Chondrocyte (in vitro differentiated cells): Measurements from ENCODE around the gene KIF16B. TPM values are rescaled to one million over a fixed set of nuclear protein-coding genes. Genes with fewer than 3 reads are reported as not detected.
A peak's percentile ranks its signal among the peaks of the same experiment; 100 is the strongest.

ENCODE experiments used
- DNase-seq: peaks from one replicate; pipeline ENCODE4 v3.0.0; 2021; ENCODE audit warnings: mixed read lengths, low spot score
- H3K27ac Mint-ChIP-seq: one replicate; pipeline ENCODE4 v1.8.0; 2021; ENCODE audit warnings: mild to moderate bottlenecking, moderate library complexity, mixed read lengths; ENCODE audit not compliant: unreplicated experiment
- H3K27me3 Mint-ChIP-seq: 2 replicates; pipeline ENCODE4 v1.8.0; 2021; ENCODE audit warnings: low read depth, mixed read lengths
- H3K36me3 Mint-ChIP-seq: 2 replicates; pipeline ENCODE4 v1.8.0; 2021; ENCODE audit warnings: low read depth, mixed read lengths
- H3K4me1 Mint-ChIP-seq: 2 replicates; pipeline ENCODE4 v1.8.0; 2021; ENCODE audit warnings: low read depth, mild to moderate bottlenecking, mixed read lengths
- H3K4me3 Mint-ChIP-seq: one replicate; pipeline ENCODE4 v1.8.0; 2021; ENCODE audit warnings: mild to moderate bottlenecking, moderate library complexity, mixed read lengths; ENCODE audit not compliant: unreplicated experiment
- H3K9me3 Mint-ChIP-seq: 2 replicates; pipeline ENCODE4 v1.8.0; 2021; ENCODE audit warnings: low read depth, mixed read lengths
- total RNA-seq: library from RNA; stranded (reverse); gene quantifications from 3 replicates; pipeline ENCODE4 v1.2.1, GENCODE V29; 2021
- TF ChIP-seq, protein P1 (sequence below): fragments of 200-600 bp; sonication (generic); IDR thresholded peaks from 2 replicates; pipeline ENCODE4 v1.5.0; 2021; ENCODE audit warnings: antibody characterized with exemption, mild to moderate bottlenecking, moderate library complexity

Gene KIF16B
- total RNA-seq, 1 donor from 2014 or later = 11.2 TPM

DNA sequence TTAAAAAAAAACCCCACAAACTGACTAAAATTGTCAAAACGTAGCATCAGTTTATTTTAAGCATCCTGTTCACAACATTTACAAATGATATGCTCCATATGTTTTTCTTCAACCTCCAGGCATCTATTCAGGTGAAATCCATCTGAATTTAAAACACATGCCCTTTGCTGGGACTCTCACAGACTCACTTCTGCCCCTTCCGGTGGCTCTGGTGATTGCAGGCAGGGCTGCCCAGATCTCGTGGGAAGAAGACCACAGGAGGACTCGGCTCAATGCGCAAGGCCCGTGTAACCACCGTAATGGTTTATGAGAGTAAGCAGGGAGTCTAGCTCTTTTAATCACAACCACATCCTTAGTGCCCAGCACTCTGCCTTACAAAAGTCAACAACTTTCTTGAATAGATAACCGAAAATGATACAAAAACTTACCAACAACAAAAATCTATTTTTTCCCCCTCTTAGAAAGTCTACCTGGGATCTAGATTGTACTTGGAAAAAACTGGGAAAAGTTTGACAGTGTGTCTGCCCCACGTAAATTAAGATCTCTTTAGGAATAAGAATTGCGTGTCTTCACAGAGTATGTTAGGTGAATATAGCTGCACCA, 139.1 kb downstream of the KIF16B start:
- Mint-ChIP-seq H3K36me3 (peaks cover 4% of the 10 kb centered on the region), H3K27me3 (no peaks in the 10 kb centered on the region), H3K27ac (no peak overlapping the region), H3K4me1 (peaks cover 7% of the 10 kb centered on the region), H3K9me3 (peaks cover 4% of the 10 kb centered on the region), H3K4me3 (no peak overlapping the region)
- TF ChIP-seq, protein P1, sequence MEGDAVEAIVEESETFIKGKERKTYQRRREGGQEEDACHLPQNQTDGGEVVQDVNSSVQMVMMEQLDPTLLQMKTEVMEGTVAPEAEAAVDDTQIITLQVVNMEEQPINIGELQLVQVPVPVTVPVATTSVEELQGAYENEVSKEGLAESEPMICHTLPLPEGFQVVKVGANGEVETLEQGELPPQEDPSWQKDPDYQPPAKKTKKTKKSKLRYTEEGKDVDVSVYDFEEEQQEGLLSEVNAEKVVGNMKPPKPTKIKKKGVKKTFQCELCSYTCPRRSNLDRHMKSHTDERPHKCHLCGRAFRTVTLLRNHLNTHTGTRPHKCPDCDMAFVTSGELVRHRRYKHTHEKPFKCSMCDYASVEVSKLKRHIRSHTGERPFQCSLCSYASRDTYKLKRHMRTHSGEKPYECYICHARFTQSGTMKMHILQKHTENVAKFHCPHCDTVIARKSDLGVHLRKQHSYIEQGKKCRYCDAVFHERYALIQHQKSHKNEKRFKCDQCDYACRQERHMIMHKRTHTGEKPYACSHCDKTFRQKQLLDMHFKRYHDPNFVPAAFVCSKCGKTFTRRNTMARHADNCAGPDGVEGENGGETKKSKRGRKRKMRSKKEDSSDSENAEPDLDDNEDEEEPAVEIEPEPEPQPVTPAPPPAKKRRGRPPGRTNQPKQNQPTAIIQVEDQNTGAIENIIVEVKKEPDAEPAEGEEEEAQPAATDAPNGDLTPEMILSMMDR = peak; percentile 78
- peak; percentile 69 for DNase-seq

- Mint-ChIP-seq H3K36me3 (peaks cover 6% of the 10 kb centered on the region), H3K27me3 (no peaks in the 10 kb centered on the region), H3K4me3 (no peak overlapping the region), H3K4me1 (peaks cover 5% of the 10 kb centered on the region), H3K27ac (no peak overlapping the region), H3K9me3 (peaks cover 4% of the 10 kb centered on the region)
- no peak for DNase-seq
- TF ChIP-seq, protein P1 = no peak
Measured at GRCh38 chr20:16433293-16433580, 140.0 kb downstream of the KIF16B start.

DNA sequence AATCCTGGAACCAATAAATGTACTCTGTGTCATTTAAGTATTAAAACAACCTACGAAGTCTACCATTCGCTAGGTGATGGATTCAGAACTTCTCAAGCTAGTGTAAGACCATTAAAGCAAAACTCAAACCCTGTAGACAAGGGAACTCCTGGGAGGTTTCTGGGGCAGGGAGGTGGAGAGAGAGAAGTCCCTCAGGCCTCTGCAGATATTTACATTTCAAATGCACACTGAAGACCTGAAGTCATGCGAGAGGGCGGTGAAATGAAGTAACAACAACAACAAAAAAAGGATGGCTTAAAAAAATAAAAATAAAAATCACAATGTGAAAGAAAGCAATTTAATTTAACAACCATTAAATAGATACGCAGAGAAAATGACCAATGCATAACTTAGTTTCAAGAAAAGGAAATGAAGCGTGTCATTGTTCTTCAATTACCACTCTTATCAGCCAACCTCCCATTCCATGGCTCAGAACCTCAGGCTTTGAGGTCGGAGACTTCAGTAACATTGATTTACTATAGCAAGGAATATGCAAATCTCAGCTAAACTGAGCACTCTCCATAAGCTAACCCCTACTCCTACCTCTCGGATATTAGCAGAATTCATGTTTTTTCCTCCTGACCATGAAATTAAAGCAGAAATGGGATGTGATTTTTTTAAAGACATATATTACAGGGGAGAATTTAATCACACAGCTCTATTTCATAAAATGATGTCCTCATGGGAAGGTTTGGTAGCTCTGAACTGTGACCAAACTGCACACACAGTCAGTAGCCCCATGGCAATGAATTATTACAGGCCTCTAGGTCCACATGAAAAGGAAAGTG, 140.6 kb downstream of the KIF16B start:
- TF ChIP-seq, protein P1 = no peak
- Mint-ChIP-seq H3K27ac (no peak overlapping the region), H3K27me3 (no peaks in the 10 kb centered on the region), H3K4me3 (no peak overlapping the region), H3K4me1 (peaks cover 5% of the 10 kb centered on the region), H3K36me3 (peaks cover 7% of the 10 kb centered on the region), H3K9me3 (peaks cover 4% of the 10 kb centered on the region)
- no peak for DNase-seq

DNA sequence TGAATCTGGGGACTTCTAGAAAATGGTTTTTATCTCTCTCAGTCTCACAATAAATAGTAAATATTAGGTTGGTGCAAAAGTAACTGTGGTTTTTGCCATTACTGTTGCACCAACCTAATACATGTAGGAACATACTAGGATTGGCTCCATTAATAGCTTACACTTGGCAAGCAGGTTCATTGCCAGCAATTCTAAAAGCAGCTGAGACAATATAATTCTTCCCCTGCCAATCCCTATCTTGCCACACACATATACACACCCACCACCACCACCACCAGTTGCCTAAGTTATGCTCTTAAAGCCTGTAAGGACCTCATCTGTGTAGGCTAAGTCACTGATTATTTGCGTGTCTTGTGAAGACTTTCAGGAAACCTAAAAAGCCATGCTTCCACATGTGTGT, 145.1 kb downstream of the KIF16B start:
- peaks cover 32% of the 10 kb centered on the region for H3K36me3 Mint-ChIP-seq
- no peak overlapping the region for H3K27ac Mint-ChIP-seq
- no peaks in the 10 kb centered on the region for H3K4me1 Mint-ChIP-seq
- H3K4me3 Mint-ChIP-seq = no peak overlapping the region
- no peak for DNase-seq
- TF ChIP-seq, protein P1 = no peak
- no peaks in the 10 kb centered on the region for H3K9me3 Mint-ChIP-seq
- no peaks in the 10 kb centered on the region for H3K27me3 Mint-ChIP-seq

- Mint-ChIP-seq H3K4me3 (no peak overlapping the region), H3K36me3 (peaks cover 35% of the 10 kb centered on the region), H3K27ac (no peak overlapping the region), H3K4me1 (no peaks in the 10 kb centered on the region), H3K27me3 (no peaks in the 10 kb centered on the region), H3K9me3 (peaks cover 3% of the 10 kb centered on the region)
- DNase-seq = no peak
- TF ChIP-seq, protein P1 = no peak
Measured at GRCh38 chr20:16427571-16427970, 145.7 kb downstream of the KIF16B start.
